OCI-LY1 (cell line): ENCODE results near the gene FGG.

Experiments
- H2AFZ ChIP-seq: fragments of 200-600 bp; sonication (generic), shearing (Covaris generic); 2 replicates; pipeline ENCODE4 v1.6.0; 2014; ENCODE audit warnings: antibody characterized with exemption, mild to moderate bottlenecking, low read length
- H3F3A ChIP-seq: fragments of 200-600 bp; sonication (generic), shearing (Covaris generic); 2 replicates; pipeline ENCODE4 v1.6.0; 2014; ENCODE audit warnings: mild to moderate bottlenecking, antibody characterized with exemption, low read length, moderate library complexity; ENCODE audit not compliant: insufficient read depth
- H3K27ac ChIP-seq: fragments of 200-600 bp; sonication (generic); 2 replicates; pipeline ENCODE4 v1.5.1; 2014; ENCODE audit warnings: low read length, mixed run types, mild to moderate bottlenecking, low read depth; ENCODE audit not compliant: poor library complexity, severe bottlenecking
- H3K27me3 ChIP-seq: fragments of 200-600 bp; sonication (generic); 2 replicates; pipeline ENCODE4 v1.6.0; 2014; ENCODE audit warnings: antibody characterized with exemption, mild to moderate bottlenecking, low read length, moderate library complexity; ENCODE audit not compliant: insufficient read depth
- H3K36me3 ChIP-seq: fragments of 200-600 bp; sonication (generic); 2 replicates; pipeline ENCODE4 v1.6.1; 2014; ENCODE audit warnings: mild to moderate bottlenecking, antibody characterized with exemption, low read length, moderate library complexity, mixed read lengths; ENCODE audit not compliant: insufficient read depth
- H3K4me1 ChIP-seq: fragments of 200-600 bp; sonication (generic); 2 replicates; pipeline ENCODE4 v1.5.1; 2014; ENCODE audit warnings: mild to moderate bottlenecking, low read length, moderate library complexity; ENCODE audit not compliant: insufficient read depth, severe bottlenecking
- H3K4me2 ChIP-seq: fragments of 200-600 bp; sonication (generic), shearing (Covaris generic); 2 replicates; pipeline ENCODE4 v1.6.1; 2014; ENCODE audit warnings: low read length
- H3K4me3 ChIP-seq: fragments of 200-600 bp; sonication (generic); 2 replicates; pipeline ENCODE4 v1.5.1; 2014; ENCODE audit warnings: low read length, low read depth, mild to moderate bottlenecking, mixed read lengths; ENCODE audit not compliant: poor library complexity, severe bottlenecking
- H3K79me2 ChIP-seq: fragments of 200-600 bp; shearing (Covaris generic); 2 replicates; pipeline ENCODE4 v1.6.1; 2016; ENCODE audit warnings: mixed run types, low read length, mixed read lengths; ENCODE audit not compliant: insufficient read depth
- H3K9ac ChIP-seq: fragments of 200-600 bp; sonication (generic), shearing (Covaris generic); 2 replicates; pipeline ENCODE4 v1.6.1; 2014; ENCODE audit warnings: mild to moderate bottlenecking, low read length, mixed read lengths
- H3K9me2 ChIP-seq: fragments of 200-600 bp; sonication (generic), shearing (Covaris generic); 2 replicates; pipeline ENCODE4 v1.6.1; 2014; ENCODE audit warnings: low read depth, mild to moderate bottlenecking, low read length, mixed read lengths
- H3K9me3 ChIP-seq: fragments of 200-600 bp; shearing (Covaris generic); 2 replicates; pipeline ENCODE4 v1.6.1; 2014; ENCODE audit warnings: low read length, mixed read lengths
- H4K20me1 ChIP-seq: fragments of 200-600 bp; sonication (generic), shearing (Covaris generic); 2 replicates; pipeline ENCODE4 v1.6.0; 2016; ENCODE audit warnings: mild to moderate bottlenecking, low read length; ENCODE audit not compliant: insufficient read depth
- CTCF ChIP-seq: fragments of 200-600 bp; sonication (generic), shearing (Covaris generic); IDR thresholded peaks from 2 replicates; pipeline ENCODE4 v1.5.1; 2017; ENCODE audit warnings: mild to moderate bottlenecking, antibody characterized with exemption, low read length, moderate library complexity, mixed read lengths
- EZH2 ChIP-seq: fragments of 200-600 bp; sonication (generic), shearing (Covaris generic); IDR thresholded peaks from 2 replicates; pipeline ENCODE4 v1.8.0; 2017; ENCODE audit warnings: borderline replicate concordance, mixed run types, mild to moderate bottlenecking, antibody characterized with exemption, low read length, moderate library complexity, mixed read lengths

FGG gene

GRCh38 chr4:154583677-154584076 is 28.8 kb downstream of the FGG start:
- H3K9ac ChIP-seq = no peak overlapping the region
- H3K27ac ChIP-seq = no peak overlapping the region
- H3K9me2 ChIP-seq = no peaks in the 10 kb centered on the region
- no peak overlapping the region for H3K4me3 ChIP-seq
- H3K36me3 ChIP-seq = no peaks in the 10 kb centered on the region
- H3K9me3 ChIP-seq = no peaks in the 10 kb centered on the region
- no peaks in the 10 kb centered on the region for H3K27me3 ChIP-seq
- no peaks in the 10 kb centered on the region for H4K20me1 ChIP-seq
- no peaks in the 10 kb centered on the region for H3F3A ChIP-seq
- TF ChIP-seq CTCF = no peak
- TF ChIP-seq EZH2 = no peak
- no peak overlapping the region for H3K4me2 ChIP-seq
- H2AFZ ChIP-seq = no peak overlapping the region
- no peaks in the 10 kb centered on the region for H3K4me1 ChIP-seq
- no peaks in the 10 kb centered on the region for H3K79me2 ChIP-seq

- H3K9ac ChIP-seq = no peak overlapping the region
- no peak for TF ChIP-seq CTCF
- TF ChIP-seq EZH2 = no peak
- H3K4me2 ChIP-seq = no peak overlapping the region
- no peak overlapping the region for H2AFZ ChIP-seq
- H3K9me2 ChIP-seq = no peaks in the 10 kb centered on the region
- H3K36me3 ChIP-seq = no peaks in the 10 kb centered on the region
- no peaks in the 10 kb centered on the region for H3K9me3 ChIP-seq
- H3K27ac ChIP-seq = no peak overlapping the region
- no peaks in the 10 kb centered on the region for H3K27me3 ChIP-seq
- no peaks in the 10 kb centered on the region for H3K4me1 ChIP-seq
- no peak overlapping the region for H3K4me3 ChIP-seq
- H4K20me1 ChIP-seq = no peaks in the 10 kb centered on the region
- no peaks in the 10 kb centered on the region for H3F3A ChIP-seq
- no peaks in the 10 kb centered on the region for H3K79me2 ChIP-seq
Measured at GRCh38 chr4:154583230-154583629, 29.2 kb downstream of the FGG start.

- H3K9ac ChIP-seq = no peak overlapping the region
- H4K20me1 ChIP-seq = no peaks in the 10 kb centered on the region
- no peak overlapping the region for H2AFZ ChIP-seq
- H3F3A ChIP-seq = no peaks in the 10 kb centered on the region
- H3K27me3 ChIP-seq = no peaks in the 10 kb centered on the region
- H3K36me3 ChIP-seq = no peaks in the 10 kb centered on the region
- no peaks in the 10 kb centered on the region for H3K9me3 ChIP-seq
- no peak overlapping the region for H3K4me2 ChIP-seq
- no peak for TF ChIP-seq EZH2
- H3K9me2 ChIP-seq = no peaks in the 10 kb centered on the region
- H3K4me3 ChIP-seq = no peak overlapping the region
- H3K79me2 ChIP-seq = no peaks in the 10 kb centered on the region
- no peaks in the 10 kb centered on the region for H3K4me1 ChIP-seq
- no peak overlapping the region for H3K27ac ChIP-seq
Measured at GRCh38 chr4:154582723-154583122, 29.7 kb downstream of the FGG start.

GRCh38 chr4:154579927-154580326 is 32.5 kb downstream of the FGG start:
- Histone ChIP-seq H3K4me1 (no peaks in the 10 kb centered on the region), H2AFZ (no peak overlapping the region), H3K4me2 (no peak overlapping the region), H3K27me3 (no peaks in the 10 kb centered on the region), H3K9me3 (no peaks in the 10 kb centered on the region), H3K27ac (no peak overlapping the region), H4K20me1 (no peaks in the 10 kb centered on the region), H3K9ac (no peak overlapping the region), H3K79me2 (no peaks in the 10 kb centered on the region), H3F3A (no peaks in the 10 kb centered on the region), H3K4me3 (no peak overlapping the region), H3K36me3 (no peaks in the 10 kb centered on the region), H3K9me2 (no peaks in the 10 kb centered on the region)
- TF ChIP-seq CTCF (no peak), EZH2 (no peak)
